Tibial nerve (tissue), 4 donors: ENCODE results near the gene ATP8B1.

Experiments
- CTCF ChIP-seq, 5 experiments: fragments of 200-600 bp in 3 of 5; fragments of 450-650 bp in 2 of 5; sonication (generic) in 3 of 5; IDR thresholded peaks; one replicate each; pipeline ENCODE4 v1.5.1; 2016 to 2019; ENCODE audit warnings: antibody characterized with exemption in 5 of 5, mild to moderate bottlenecking in 3 of 5, moderate library complexity in 2 of 5
- EP300 ChIP-seq, 2 donors: sonication (generic); formaldehyde crosslinking; IDR thresholded peaks; one replicate each; pipeline ENCODE4 v1.6.1; 2017; ENCODE audit warnings: antibody characterized with exemption in 2 of 2, mild to moderate bottlenecking in 1 of 2

DNA sequence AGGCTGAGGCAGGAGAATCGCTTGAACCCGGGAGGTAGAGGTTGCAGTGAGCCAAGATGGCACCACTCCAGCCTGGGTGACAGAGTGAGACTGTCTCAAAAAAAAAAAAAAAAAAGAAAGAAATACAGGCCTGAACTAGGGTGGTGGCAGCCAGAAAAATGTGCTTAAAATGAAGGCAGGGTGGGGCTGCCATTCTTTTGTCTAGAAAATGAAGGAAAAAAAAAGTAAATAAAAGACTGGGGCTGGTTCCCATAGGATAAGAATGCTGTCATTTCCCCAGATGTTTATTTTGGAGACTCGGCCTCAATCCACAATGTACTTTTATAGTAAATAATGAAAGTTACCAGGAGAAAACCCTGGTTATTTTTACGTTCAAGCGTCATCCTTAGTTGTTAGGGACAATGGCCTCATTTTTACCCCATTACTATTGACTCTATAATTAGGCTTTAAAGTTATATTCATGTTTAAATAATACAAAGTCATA is 58.9 kb downstream of the ATP8B1 start:
- TF ChIP-seq EP300 (IDR thresholded peaks at IDR 0.05) = no peak
- no peak for TF ChIP-seq CTCF (IDR thresholded peaks at IDR 0.05)
